ENCODE data around the gene CCDC15.

DNA sequence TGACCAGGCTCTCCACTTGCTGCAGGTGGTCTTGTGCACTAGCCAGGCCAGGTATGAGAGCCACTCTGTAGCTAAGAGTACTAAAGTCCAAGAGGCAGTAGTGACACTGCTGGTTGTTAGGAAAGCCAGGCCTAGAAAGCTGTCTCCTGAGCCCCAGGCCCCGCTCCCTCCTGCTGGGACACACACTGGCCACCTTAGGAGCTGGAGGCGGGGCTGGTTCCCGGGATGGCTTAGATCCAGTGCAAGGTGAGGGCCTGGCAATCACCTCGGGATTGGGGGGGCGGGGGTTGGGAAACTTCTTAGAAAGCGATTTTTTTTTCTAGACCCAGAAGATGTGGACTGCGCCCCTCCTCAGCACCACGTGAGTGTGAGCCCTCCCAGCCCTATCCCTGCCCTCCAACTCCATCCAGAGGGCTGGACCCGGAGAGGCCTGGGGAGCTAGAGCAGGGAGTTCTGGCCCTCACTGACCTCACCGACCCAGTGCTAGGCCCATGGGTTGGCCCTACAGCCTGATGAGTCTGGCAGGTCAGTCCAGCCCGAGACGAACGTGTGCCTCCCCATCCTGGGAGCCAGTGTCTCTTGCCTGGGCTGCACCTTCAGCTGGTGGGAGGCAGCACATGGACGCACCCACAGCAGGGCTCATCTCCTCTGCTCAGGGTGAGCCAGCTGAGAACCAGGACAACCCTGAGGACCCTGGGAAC is 127.2 kb downstream of the CCDC15 start:
- TF ChIP-seq, protein P1, sequence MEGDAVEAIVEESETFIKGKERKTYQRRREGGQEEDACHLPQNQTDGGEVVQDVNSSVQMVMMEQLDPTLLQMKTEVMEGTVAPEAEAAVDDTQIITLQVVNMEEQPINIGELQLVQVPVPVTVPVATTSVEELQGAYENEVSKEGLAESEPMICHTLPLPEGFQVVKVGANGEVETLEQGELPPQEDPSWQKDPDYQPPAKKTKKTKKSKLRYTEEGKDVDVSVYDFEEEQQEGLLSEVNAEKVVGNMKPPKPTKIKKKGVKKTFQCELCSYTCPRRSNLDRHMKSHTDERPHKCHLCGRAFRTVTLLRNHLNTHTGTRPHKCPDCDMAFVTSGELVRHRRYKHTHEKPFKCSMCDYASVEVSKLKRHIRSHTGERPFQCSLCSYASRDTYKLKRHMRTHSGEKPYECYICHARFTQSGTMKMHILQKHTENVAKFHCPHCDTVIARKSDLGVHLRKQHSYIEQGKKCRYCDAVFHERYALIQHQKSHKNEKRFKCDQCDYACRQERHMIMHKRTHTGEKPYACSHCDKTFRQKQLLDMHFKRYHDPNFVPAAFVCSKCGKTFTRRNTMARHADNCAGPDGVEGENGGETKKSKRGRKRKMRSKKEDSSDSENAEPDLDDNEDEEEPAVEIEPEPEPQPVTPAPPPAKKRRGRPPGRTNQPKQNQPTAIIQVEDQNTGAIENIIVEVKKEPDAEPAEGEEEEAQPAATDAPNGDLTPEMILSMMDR (conservative IDR thresholded peaks at IDR 0.05 in 1 of 2, IDR thresholded peaks at IDR 0.05 in 1 of 2; ENCODE audit: extremely low read depth in 1 of 2, insufficient read depth in 1 of 2, low read depth in 1 of 2, low read length in 2 of 2): no peak
- TF ChIP-seq EZH2 (IDR thresholded peaks at IDR 0.05; ENCODE audit: borderline replicate concordance, low read length): no peak

All from mammary epithelial cell (primary cell).